Fibroblast of skin of back (primary cell): ENCODE results near the gene PLSCR4. TPM values are rescaled to one million over a fixed set of nuclear protein-coding genes. Genes with fewer than 3 reads are reported as not detected.
"Not testable (repeated sequence)": the region's sequence is repeated elsewhere in the genome, so short reads cannot be mapped to it uniquely, and the experiment has no call there.

ENCODE experiments used
- DNase-seq: peaks from one replicate; pipeline ENCODE4 v3.0.0-alpha.2; 2013
- polyA plus RNA-seq, 2 experiments: library from polyadenylated mRNA; unstranded; fragments of 120-200 nt; gene quantifications; one replicate each; pipeline ENCODE4 v1.2.1, GENCODE V29; 2013; ENCODE audit not compliant: insufficient read length in 2 of 2

PLSCR4 gene
- polyA plus RNA-seq (2013, experiment 1 of 2; ENCODE audit: insufficient read length), result 3.4 TPM
- polyA plus RNA-seq (2013, experiment 2 of 2; ENCODE audit: insufficient read length), result 4.3 TPM

GRCh38 chr3:146250449-146251382 lies at the start of gene PLSCR4:
Gene PLSCR4 (minus strand): TSS chr3:146251105. CDS start chr3:146222071, 29,034 bp downstream.
- DNase-seq, result peak; percentile 60

GRCh38 chr3:146293401-146293800 lies 42.5 kb upstream of the PLSCR4 start:
- not testable (repeated sequence) for DNase-seq

GRCh38 chr3:146283781-146284445 lies 33.0 kb upstream of the PLSCR4 start:
- DNase-seq, result no peak

GRCh38 chr3:146280864-146281263 lies 30.0 kb upstream of the PLSCR4 start:
- peak; percentile 41 for DNase-seq

GRCh38 chr3:146279951-146280350 lies 29.0 kb upstream of the PLSCR4 start:
- DNase-seq, result no peak

GRCh38 chr3:146279013-146279412 lies 28.1 kb upstream of the PLSCR4 start:
- no peak for DNase-seq

GRCh38 chr3:146277953-146278631 lies 27.2 kb upstream of the PLSCR4 start:
- peak; percentile 73 for DNase-seq

- peak; percentile 1 for DNase-seq
These were observed 24.6 kb upstream of the PLSCR4 start for GRCh38 chr3:146275476-146275875.

- DNase-seq, result peak; percentile 84
These were observed 23.9 kb upstream of the PLSCR4 start for GRCh38 chr3:146274833-146275232.

GRCh38 chr3:146273721-146274407 lies 23.0 kb upstream of the PLSCR4 start:
- DNase-seq, result no peak

- DNase-seq, result no peak
These were observed 20.3 kb upstream of the PLSCR4 start for GRCh38 chr3:146271180-146271579.

- no peak for DNase-seq
These were observed 18.4 kb upstream of the PLSCR4 start for GRCh38 chr3:146269271-146269670.

- DNase-seq, result no peak
These were observed 17.8 kb upstream of the PLSCR4 start for GRCh38 chr3:146268535-146269219.

- DNase-seq, result no peak
These were observed 14.8 kb upstream of the PLSCR4 start for GRCh38 chr3:146265720-146266119.

GRCh38 chr3:146262371-146263110 lies 11.6 kb upstream of the PLSCR4 start:
- DNase-seq, result peak; percentile 52

- DNase-seq, result no peak
These were observed 9.1 kb upstream of the PLSCR4 start for GRCh38 chr3:146259880-146260589.

GRCh38 chr3:146256851-146257486 lies 6.1 kb upstream of the PLSCR4 start:
- peak; percentile 58 for DNase-seq

GRCh38 chr3:146252445-146252844 lies 1.5 kb upstream of the PLSCR4 start:
- not testable (repeated sequence) for DNase-seq

GRCh38 chr3:146249921-146250320 lies 984 bp downstream of the PLSCR4 start:
- no peak for DNase-seq

GRCh38 chr3:146247911-146248310 lies 3.0 kb downstream of the PLSCR4 start:
- DNase-seq, result no peak
